ENCODE data around the gene CCDC197. TPM values are rescaled to one million over a fixed set of nuclear protein-coding genes. Genes with fewer than 3 reads are reported as not detected.

Gene CCDC197
- total and polyA plus RNA-seq, 2 of the 4 experiments (the other 2 are of a cell fraction): not detected

- no peak overlapping the region for H4K91ac ChIP-seq (ENCODE audit: insufficient read depth, low read depth, low read length)
- H2BK20ac ChIP-seq (ENCODE audit: low read depth, low read length): no peak overlapping the region
- H3K79me1 ChIP-seq (ENCODE audit: low read depth in 1 of 2, low read length in 2 of 2): peaks cover 0 to 18% of the 10 kb centered on the region in 2 experiments; a peak in 2 of 4 replicates
- no peak overlapping the region for H2BK5ac ChIP-seq (ENCODE audit: low read depth, low read length, poor library complexity, severe bottlenecking)
- no peak overlapping the region for H2BK120ac ChIP-seq (ENCODE audit: low read depth, low read length)
- no peak overlapping the region for H3K4me3 ChIP-seq (ENCODE audit: insufficient read depth, low read depth, low read length)
- DNase-seq (no peak), ATAC-seq (ENCODE audit: low read depth) (no peak)
- intact Hi-C loops (cut with micrococcal nuclease): no loop called here
- no peak overlapping the region for H3K14ac ChIP-seq (replicated peaks; ENCODE audit: low read depth, low read length)
- 90% methylated on average over 11 of the region's 19 CpGs; no CpG with 5 or more reads in 1 of the 2 experiments for WGBS, 2 experiments (ENCODE audit: extremely low coverage in 2 of 2, insufficient read length in 1 of 2)
- dilution Hi-C loops (cut with HindIII; ENCODE audit: low sequenced_read_pairs, unreplicated experiment): no loop called here
- H2AK9ac ChIP-seq (replicated peaks; ENCODE audit: low read depth, low read length, poor library complexity): no peak overlapping the region
- no peak overlapping the region for H4K8ac ChIP-seq (ENCODE audit: low read depth in 2 of 2, low read length in 2 of 2)
- no peak overlapping the region for H2AFZ ChIP-seq (replicated peaks; ENCODE audit: low read length, poor library complexity)
- H3K4me1 ChIP-seq (ENCODE audit: control insufficient read depth, insufficient read depth, low read length): peaks cover 9% of the 10 kb centered on the region
- no peak overlapping the region for H3K56ac ChIP-seq (ENCODE audit: extremely low read depth, insufficient read depth, low read length)
- no peak overlapping the region for H3K9ac ChIP-seq (ENCODE audit: low read depth, low read length)
- H3K27ac ChIP-seq (ENCODE audit: insufficient read depth, low read length): no peak overlapping the region
- ChIA-PET POLR2A (ENCODE audit: unreplicated experiment) (no interaction called here), CTCF (interaction anchor here (0.8 to 1.6 kb wide), 4 partner anchors 10 to 106 kb away, joined by 3 to 5 read pairs (median 4); no protein-coding TSS in a partner anchor)
- H3K23ac ChIP-seq (ENCODE audit: low read depth, low read length): no peak overlapping the region
- no peak overlapping the region for H3K18ac ChIP-seq (ENCODE audit: low read depth, low read length)
- H4K20me1 ChIP-seq (ENCODE audit: insufficient read depth, low read length): peaks cover 4% of the 10 kb centered on the region; the same call in 1 of the 2 replicates
- H2BK15ac ChIP-seq (ENCODE audit: low read depth, low read length): no peak overlapping the region
- H3K4me2 ChIP-seq (ENCODE audit: low read depth, low read length): no peak overlapping the region
- no peak overlapping the region for H4K5ac ChIP-seq (ENCODE audit: low read depth, low read length)
- no peaks in the 10 kb centered on the region for H3K27me3 ChIP-seq (ENCODE audit: control insufficient read depth, insufficient read depth, low read length)
- H3K9me1 ChIP-seq (ENCODE audit: insufficient read depth, low read length): no peaks in the 10 kb centered on the region
- H3K4ac ChIP-seq (ENCODE audit: low read depth, low read length): no peak overlapping the region
- peaks cover 57% of the 10 kb centered on the region for H3K36me3 ChIP-seq (ENCODE audit: control insufficient read depth, insufficient read depth, low read length)
- H2AK5ac ChIP-seq (ENCODE audit: low read depth, low read length): no peak overlapping the region
- in situ Hi-C loops (cut with MboI; ENCODE audit: low sequenced_read_pairs): no loop called here
- no peaks in the 10 kb centered on the region for H3K9me3 ChIP-seq (ENCODE audit: control insufficient read depth, insufficient read depth, low read length)
- BruUV-seq (replicated peaks): no TSS peak
- TF ChIP-seq MAFK (IDR thresholded peaks at IDR 0.05; ENCODE audit: low read depth, low read length) (no peak), RCOR1 (IDR thresholded peaks at IDR 0.05; ENCODE audit: insufficient replicate concordance, low read length) (no peak), CEBPB (IDR thresholded peaks at IDR 0.05; ENCODE audit: low read depth, low read length) (no peak), NFE2L2 (IDR thresholded peaks at IDR 0.05; ENCODE audit: low read depth, low read length) (no peak), CTCF (conservative IDR thresholded peaks at IDR 0.05; ENCODE audit: low read depth, low read length) (no peak), MAZ (IDR thresholded peaks at IDR 0.05; ENCODE audit: borderline replicate concordance, low read depth, low read length) (no peak), SMC3 (IDR thresholded peaks at IDR 0.05; ENCODE audit: low read depth, low read length) (no peak), FOS (IDR thresholded peaks at IDR 0.05; ENCODE audit: low read depth, low read length) (no peak), CHD1 (IDR thresholded peaks at IDR 0.05; ENCODE audit: low read depth, low read length) (no peak), POLR2A (IDR thresholded peaks at IDR 0.05; ENCODE audit: low read depth, low read length) (no peak), USF2 (IDR thresholded peaks at IDR 0.05; ENCODE audit: low read depth, low read length) (no peak), MXI1 (IDR thresholded peaks at IDR 0.05; ENCODE audit: borderline replicate concordance, low read depth, low read length) (no peak), BHLHE40 (IDR thresholded peaks at IDR 0.05; ENCODE audit: low read depth, low read length) (no peak), RFX5 (IDR thresholded peaks at IDR 0.05; ENCODE audit: low read depth, low read length) (no peak), ELK1 (IDR thresholded peaks at IDR 0.05; ENCODE audit: borderline replicate concordance, low read depth, low read length) (no peak)
Observed at GRCh38 chr14:94045563-94046345, 48.7 kb downstream of the CCDC197 start.

All from IMR-90 (cell line).